NB4 (cell line): ENCODE data around the gene NWD2.

Experiments
- CTCF ChIP-seq: IDR thresholded peaks from one replicate; pipeline ENCODE4 v1.5.1; 2012; ENCODE audit warnings: low read depth, low read length
- MAX ChIP-seq: IDR thresholded peaks from 2 replicates; pipeline ENCODE4 v1.6.1; 2011; ENCODE audit warnings: low read depth, low read length
- MYC ChIP-seq: IDR thresholded peaks from 2 replicates; pipeline ENCODE4 v1.6.1; 2011; ENCODE audit warnings: low read depth, low read length
- POLR2A ChIP-seq: IDR thresholded peaks from 2 replicates; pipeline ENCODE4 v1.6.1; 2011; ENCODE audit warnings: mild to moderate bottlenecking; ENCODE audit not compliant: insufficient read length; ENCODE audit errors: extremely low read depth

- TF ChIP-seq CTCF: no peak
- TF ChIP-seq MAX: no peak
- TF ChIP-seq POLR2A: no peak
- no peak for TF ChIP-seq MYC
Measured at GRCh38 chr4:37483610-37484009, 239.1 kb downstream of the NWD2 start.
